ENCODE measurements around the gene UQCRC1.

The UQCRC1 gene

GRCh38 chr3:48565186-48565585 is 44.3 kb downstream of the UQCRC1 start:
- H3F3A ChIP-seq (ENCODE audit: insufficient read depth, low read length) = no peaks in the 10 kb centered on the region
- TF ChIP-seq EZH2 (IDR thresholded peaks at IDR 0.05; ENCODE audit: borderline replicate concordance, low read length) (no peak), CTCF (IDR thresholded peaks at IDR 0.05; ENCODE audit: low read length) (no peak)
- no peaks in the 10 kb centered on the region; the same call in none of the 2 replicates for H3K27me3 ChIP-seq (ENCODE audit: insufficient read depth, low read length)
- peaks cover 11% of the 10 kb centered on the region for H3K4me1 ChIP-seq (ENCODE audit: insufficient read depth, low read length, severe bottlenecking)
- H3K4me2 ChIP-seq (ENCODE audit: low read length) = no peak overlapping the region
- no peak overlapping the region for H3K4me3 ChIP-seq (ENCODE audit: low read depth, low read length, poor library complexity, severe bottlenecking)
- no peak overlapping the region for H2AFZ ChIP-seq (ENCODE audit: low read length)
- H3K9me2 ChIP-seq (ENCODE audit: low read depth, low read length) = no peaks in the 10 kb centered on the region
- H3K27ac ChIP-seq (ENCODE audit: low read depth, low read length, poor library complexity, severe bottlenecking) = no peak overlapping the region
- no peaks in the 10 kb centered on the region for H4K20me1 ChIP-seq (ENCODE audit: insufficient read depth, low read length)
- H3K9ac ChIP-seq (ENCODE audit: low read length) = no peak overlapping the region
- H3K79me2 ChIP-seq (ENCODE audit: insufficient read depth, low read length) = no peaks in the 10 kb centered on the region
- no peaks in the 10 kb centered on the region for H3K9me3 ChIP-seq (ENCODE audit: low read length)
- no peaks in the 10 kb centered on the region for H3K36me3 ChIP-seq (ENCODE audit: insufficient read depth, low read length)

GRCh38 chr3:48564667-48565066 is 44.8 kb downstream of the UQCRC1 start:
- H3K27me3 ChIP-seq (ENCODE audit: insufficient read depth, low read length) = no peaks in the 10 kb centered on the region; the same call in none of the 2 replicates
- TF ChIP-seq CTCF (IDR thresholded peaks at IDR 0.05; ENCODE audit: low read length) = no peak
- H3K36me3 ChIP-seq (ENCODE audit: insufficient read depth, low read length) = no peaks in the 10 kb centered on the region
- no peaks in the 10 kb centered on the region for H3K9me2 ChIP-seq (ENCODE audit: low read depth, low read length)
- H3K4me1 ChIP-seq (ENCODE audit: insufficient read depth, low read length, severe bottlenecking) = peaks cover 14% of the 10 kb centered on the region
- H4K20me1 ChIP-seq (ENCODE audit: insufficient read depth, low read length) = no peaks in the 10 kb centered on the region
- no peak overlapping the region for H3K9ac ChIP-seq (ENCODE audit: low read length)
- no peaks in the 10 kb centered on the region for H3K79me2 ChIP-seq (ENCODE audit: insufficient read depth, low read length)
- H2AFZ ChIP-seq (ENCODE audit: low read length) = no peak overlapping the region
- H3F3A ChIP-seq (ENCODE audit: insufficient read depth, low read length) = no peaks in the 10 kb centered on the region
- no peak overlapping the region for H3K27ac ChIP-seq (ENCODE audit: low read depth, low read length, poor library complexity, severe bottlenecking)
- no peak overlapping the region for H3K4me2 ChIP-seq (ENCODE audit: low read length)
- no peak overlapping the region for H3K4me3 ChIP-seq (ENCODE audit: low read depth, low read length, poor library complexity, severe bottlenecking)
- no peaks in the 10 kb centered on the region for H3K9me3 ChIP-seq (ENCODE audit: low read length)

- Histone ChIP-seq H3K36me3 (ENCODE audit: insufficient read depth, low read length) (no peaks in the 10 kb centered on the region), H3K27ac (ENCODE audit: low read depth, low read length, poor library complexity, severe bottlenecking) (no peak overlapping the region), H3K4me1 (ENCODE audit: insufficient read depth, low read length, severe bottlenecking) (peaks cover 14% of the 10 kb centered on the region), H3F3A (ENCODE audit: insufficient read depth, low read length) (no peaks in the 10 kb centered on the region), H3K9ac (ENCODE audit: low read length) (no peak overlapping the region), H4K20me1 (ENCODE audit: insufficient read depth, low read length) (no peaks in the 10 kb centered on the region), H3K9me3 (ENCODE audit: low read length) (no peaks in the 10 kb centered on the region), H2AFZ (ENCODE audit: low read length) (no peak overlapping the region), H3K9me2 (ENCODE audit: low read depth, low read length) (no peaks in the 10 kb centered on the region), H3K4me2 (ENCODE audit: low read length) (no peak overlapping the region), H3K27me3 (ENCODE audit: insufficient read depth, low read length) (no peaks in the 10 kb centered on the region; the same call in none of the 2 replicates), H3K4me3 (ENCODE audit: low read depth, low read length, poor library complexity, severe bottlenecking) (no peak overlapping the region), H3K79me2 (ENCODE audit: insufficient read depth, low read length) (no peaks in the 10 kb centered on the region)
- TF ChIP-seq CTCF (IDR thresholded peaks at IDR 0.05; ENCODE audit: low read length) = no peak
- no peak for TF ChIP-seq EZH2 (IDR thresholded peaks at IDR 0.05; ENCODE audit: borderline replicate concordance, low read length)
These were observed 45.4 kb downstream of the UQCRC1 start for GRCh38 chr3:48564022-48564421.
